ENCODE results near the gene GEMIN7. TPM values are rescaled to one million over a fixed set of nuclear protein-coding genes. Genes with fewer than 3 reads are reported as not detected.

GEMIN7 gene
- total and polyA plus RNA-seq, 2 experiments from 2014 or later, result 48.8 to 69.0 TPM

DNA sequence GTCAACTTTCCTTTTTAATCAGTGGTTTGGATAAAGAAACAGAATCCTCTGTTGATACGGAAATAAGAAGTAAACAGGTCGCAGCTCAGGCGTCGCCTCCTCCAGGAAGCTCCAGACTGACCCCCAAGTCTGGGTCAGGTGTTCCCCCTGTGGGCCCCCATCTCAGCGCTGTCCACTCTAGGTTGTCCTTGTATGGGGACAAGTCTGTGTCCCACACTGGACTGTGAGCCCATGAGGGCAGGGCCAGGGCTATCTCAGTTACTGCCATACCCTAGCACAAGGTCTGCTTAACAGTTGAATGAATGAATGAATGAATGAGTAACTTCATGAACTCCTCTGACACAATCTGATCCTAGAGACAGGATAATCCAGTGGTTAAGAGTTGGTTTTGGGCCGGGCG, 32.7 kb upstream of the GEMIN7 start:
- Histone ChIP-seq H3K27ac (peak overlapping the region; percentile 38), H3K9me2 (replicated peaks; ENCODE audit: insufficient read depth) (no peaks in the 10 kb centered on the region), H3K9me3 (ENCODE audit: low read depth) (no peaks in the 10 kb centered on the region), H2AFZ (no peak overlapping the region), H3K4me2 (peak overlapping the region; percentile 63), H3K4me3 (no peak overlapping the region), H3K27me3 (no peaks in the 10 kb centered on the region), H3K4me1 (ENCODE audit: insufficient read depth) (peaks cover 10% of the 10 kb centered on the region), H4K20me1 (ENCODE audit: insufficient read depth, poor library complexity, severe bottlenecking) (peaks cover 82% of the 10 kb centered on the region), H3K79me2 (peaks cover 95% of the 10 kb centered on the region), H3K36me3 (replicated peaks; ENCODE audit: insufficient read depth, low read depth) (no peaks in the 10 kb centered on the region)
- TF ChIP-seq EZH2phosphoT487 (IDR thresholded peaks at IDR 0.05; ENCODE audit: low read depth, severe bottlenecking, unreplicated experiment) (no peak), EZH2 (IDR thresholded peaks at IDR 0.05; ENCODE audit: borderline replicate concordance) (no peak)
- TF ChIP-seq, protein P1, sequence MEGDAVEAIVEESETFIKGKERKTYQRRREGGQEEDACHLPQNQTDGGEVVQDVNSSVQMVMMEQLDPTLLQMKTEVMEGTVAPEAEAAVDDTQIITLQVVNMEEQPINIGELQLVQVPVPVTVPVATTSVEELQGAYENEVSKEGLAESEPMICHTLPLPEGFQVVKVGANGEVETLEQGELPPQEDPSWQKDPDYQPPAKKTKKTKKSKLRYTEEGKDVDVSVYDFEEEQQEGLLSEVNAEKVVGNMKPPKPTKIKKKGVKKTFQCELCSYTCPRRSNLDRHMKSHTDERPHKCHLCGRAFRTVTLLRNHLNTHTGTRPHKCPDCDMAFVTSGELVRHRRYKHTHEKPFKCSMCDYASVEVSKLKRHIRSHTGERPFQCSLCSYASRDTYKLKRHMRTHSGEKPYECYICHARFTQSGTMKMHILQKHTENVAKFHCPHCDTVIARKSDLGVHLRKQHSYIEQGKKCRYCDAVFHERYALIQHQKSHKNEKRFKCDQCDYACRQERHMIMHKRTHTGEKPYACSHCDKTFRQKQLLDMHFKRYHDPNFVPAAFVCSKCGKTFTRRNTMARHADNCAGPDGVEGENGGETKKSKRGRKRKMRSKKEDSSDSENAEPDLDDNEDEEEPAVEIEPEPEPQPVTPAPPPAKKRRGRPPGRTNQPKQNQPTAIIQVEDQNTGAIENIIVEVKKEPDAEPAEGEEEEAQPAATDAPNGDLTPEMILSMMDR (IDR thresholded peaks at IDR 0.05; ENCODE audit: poor library complexity), result no peak
- no peak for DNase-seq (ENCODE audit: low spot score)
- WGBS (ENCODE audit: low lambda C conversion rate, missing lambda C conversion rate), result 86% methylated on average over 7 of the region's 7 CpGs

DNA sequence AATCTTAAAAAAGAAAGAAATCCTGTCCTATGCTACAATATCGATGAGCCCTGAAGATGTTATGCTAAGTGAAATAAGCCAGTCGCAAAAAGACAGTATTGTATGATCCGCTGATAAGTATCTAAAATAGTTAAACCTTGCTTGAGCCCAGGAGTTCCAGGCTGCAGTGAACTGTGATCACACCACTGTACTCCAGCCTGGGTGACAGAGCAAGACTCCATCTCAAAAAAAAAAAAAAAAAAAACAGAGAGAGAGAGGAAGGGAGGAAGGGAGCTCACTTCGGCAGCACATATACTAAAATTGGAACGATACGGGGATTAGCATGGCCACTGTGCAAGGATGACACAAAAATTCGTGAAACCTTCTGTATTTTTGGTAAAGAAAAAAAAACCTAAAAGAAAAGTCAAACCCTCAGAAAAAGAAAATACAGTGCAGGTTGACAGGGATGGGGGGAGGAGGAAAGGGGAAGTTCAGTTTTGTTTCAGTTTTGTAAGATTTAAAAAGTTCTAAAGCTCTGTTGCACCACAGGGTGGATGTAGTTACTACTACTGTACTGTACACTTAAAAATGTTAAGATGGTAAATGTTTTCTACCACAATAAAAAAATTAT, 31.8 kb upstream of the GEMIN7 start:
- H3K9me3 ChIP-seq (ENCODE audit: low read depth), result no peaks in the 10 kb centered on the region
- H3K9me2 ChIP-seq (replicated peaks; ENCODE audit: insufficient read depth), result no peaks in the 10 kb centered on the region
- peaks cover 95% of the 10 kb centered on the region for H3K79me2 ChIP-seq
- H3K4me1 ChIP-seq (ENCODE audit: insufficient read depth), result peaks cover 10% of the 10 kb centered on the region
- H3K4me3 ChIP-seq, result no peak overlapping the region
- H2AFZ ChIP-seq, result no peak overlapping the region
- peaks cover 75% of the 10 kb centered on the region for H4K20me1 ChIP-seq (ENCODE audit: insufficient read depth, poor library complexity, severe bottlenecking)
- peak overlapping the region; percentile 38 for H3K27ac ChIP-seq
- 91% methylated on average over 7 of the region's 7 CpGs for WGBS (ENCODE audit: low lambda C conversion rate, missing lambda C conversion rate)
- H3K27me3 ChIP-seq, result no peaks in the 10 kb centered on the region
- H3K36me3 ChIP-seq (replicated peaks; ENCODE audit: insufficient read depth, low read depth), result no peaks in the 10 kb centered on the region
- H3K4me2 ChIP-seq, result no peak overlapping the region
- TF ChIP-seq, protein P1 (IDR thresholded peaks at IDR 0.05; ENCODE audit: poor library complexity), result no peak
- no peak for TF ChIP-seq EZH2 (IDR thresholded peaks at IDR 0.05; ENCODE audit: borderline replicate concordance)
- TF ChIP-seq EZH2phosphoT487 (IDR thresholded peaks at IDR 0.05; ENCODE audit: low read depth, severe bottlenecking, unreplicated experiment), result no peak
- no peak for DNase-seq (ENCODE audit: low spot score)

DNA sequence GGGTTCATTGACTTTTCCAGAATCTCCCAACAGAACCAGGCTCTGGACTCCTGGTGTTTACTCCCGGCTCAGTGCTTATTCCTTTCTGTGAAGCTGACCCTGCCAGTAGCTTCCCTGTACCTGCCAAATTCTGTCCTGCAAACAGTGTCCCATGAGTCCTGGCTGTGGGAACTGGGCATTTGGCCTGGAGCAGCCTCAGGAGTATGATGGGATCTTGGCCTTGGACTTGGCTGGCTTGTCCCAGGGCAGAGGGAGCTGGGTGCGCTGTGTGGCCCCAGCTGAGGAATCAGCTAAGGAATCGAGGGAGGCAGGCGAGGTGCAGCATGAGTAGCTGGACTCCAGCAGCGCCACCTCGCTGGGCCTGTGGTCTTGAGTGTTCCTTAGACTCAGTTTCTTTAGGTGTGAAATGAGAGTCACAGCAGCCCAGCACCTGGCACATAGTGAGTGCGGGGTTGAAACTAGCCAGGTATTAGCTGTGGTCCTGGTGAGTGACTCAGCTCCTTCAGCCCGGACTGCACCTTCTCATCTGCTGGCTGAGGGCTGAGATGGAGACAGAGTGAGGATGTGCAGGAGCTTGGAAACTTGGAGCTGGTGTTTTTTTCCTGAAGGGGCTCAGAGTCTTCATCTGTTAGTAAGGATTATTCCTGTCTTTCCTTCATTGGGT, 29.9 kb upstream of the GEMIN7 start:
- Histone ChIP-seq H3K4me1 (ENCODE audit: insufficient read depth) (peaks cover 10% of the 10 kb centered on the region), H4K20me1 (ENCODE audit: insufficient read depth, poor library complexity, severe bottlenecking) (peaks cover 67% of the 10 kb centered on the region), H3K4me3 (no peak overlapping the region), H3K9me2 (replicated peaks; ENCODE audit: insufficient read depth) (no peaks in the 10 kb centered on the region), H2AFZ (no peak overlapping the region), H3K27me3 (no peaks in the 10 kb centered on the region), H3K27ac (no peak overlapping the region), H3K79me2 (peaks cover 92% of the 10 kb centered on the region), H3K4me2 (no peak overlapping the region), H3K9me3 (ENCODE audit: low read depth) (no peaks in the 10 kb centered on the region), H3K36me3 (replicated peaks; ENCODE audit: insufficient read depth, low read depth) (no peaks in the 10 kb centered on the region)
- DNase-seq (ENCODE audit: low spot score), result no peak
- TF ChIP-seq EZH2phosphoT487 (IDR thresholded peaks at IDR 0.05; ENCODE audit: low read depth, severe bottlenecking, unreplicated experiment) (no peak), EZH2 (IDR thresholded peaks at IDR 0.05; ENCODE audit: borderline replicate concordance) (no peak)
- TF ChIP-seq, protein P1 (IDR thresholded peaks at IDR 0.05; ENCODE audit: poor library complexity), result no peak
- 88% methylated on average over 8 of the region's 8 CpGs for WGBS (ENCODE audit: low lambda C conversion rate, missing lambda C conversion rate)
